Endometrium (tissue), 2 donors: Measurements from ENCODE around the gene ALOXE3.
A peak's percentile ranks its signal among the peaks of the same experiment; 100 is the strongest.
"Not testable (repeated sequence)": the region's sequence is repeated elsewhere in the genome, so short reads cannot be mapped to it uniquely, and the experiment has no call there.

Experiments used
- FAIRE-seq: peaks from 2 replicates; lab custom pipeline; 2012; peaks lifted over from hg19 to GRCh38; lab: Jason Lieb, UNC
- donor health status: control.
- donor health status: control.

The ALOXE3 gene

DNA sequence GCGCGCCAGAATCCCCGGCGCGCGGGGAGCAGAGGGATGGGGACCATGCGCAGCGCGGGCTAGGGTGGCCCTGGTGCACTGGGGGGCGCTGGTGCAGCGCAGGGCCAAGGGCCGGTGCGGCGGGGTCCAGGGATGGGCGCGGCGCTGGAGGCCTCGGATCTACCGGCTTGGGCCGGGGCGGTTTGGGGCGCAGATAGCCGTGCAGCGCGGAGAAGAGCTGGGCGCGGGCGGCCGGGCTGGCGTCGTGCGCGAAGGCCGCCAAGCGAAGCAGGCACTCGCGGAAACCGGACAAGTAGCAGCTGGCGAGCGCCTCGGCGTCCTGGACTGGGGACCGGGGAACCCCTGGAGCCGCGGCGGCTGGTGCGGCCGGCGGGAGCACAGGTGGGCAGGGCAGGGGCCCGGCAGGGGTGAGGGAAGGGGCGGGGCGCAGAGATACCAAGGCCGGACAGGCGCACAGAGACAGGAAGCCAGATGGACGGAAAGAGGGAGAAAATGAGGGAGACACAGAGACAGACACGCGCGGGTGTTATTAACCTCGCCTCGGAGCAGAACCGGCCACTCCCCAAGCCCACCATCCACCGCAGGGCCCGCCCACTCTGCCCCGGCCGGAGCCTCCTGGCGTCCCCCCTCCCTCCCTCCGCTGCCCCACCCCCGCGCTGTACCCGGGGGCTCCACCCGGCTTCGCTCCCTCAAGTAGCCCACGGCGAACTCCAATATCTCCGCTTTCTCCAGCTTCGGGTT, 3.5 kb upstream of the ALOXE3 start:
- FAIRE-seq, result no peak

DNA sequence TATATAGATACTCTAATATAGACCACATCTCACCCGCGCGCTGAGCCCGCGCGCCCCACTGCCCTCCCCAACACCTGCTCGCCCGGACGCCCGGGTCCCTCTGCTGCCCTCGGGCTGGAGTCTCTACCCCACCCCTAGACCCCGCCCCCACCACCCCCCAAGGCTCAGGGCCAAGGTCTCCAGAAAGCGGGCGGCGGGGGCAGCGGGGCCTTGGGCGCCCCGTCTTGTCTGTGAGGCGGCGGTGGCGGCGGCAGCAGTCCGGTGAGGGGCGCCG, 3.0 kb upstream of the ALOXE3 start:
- no peak for FAIRE-seq

DNA sequence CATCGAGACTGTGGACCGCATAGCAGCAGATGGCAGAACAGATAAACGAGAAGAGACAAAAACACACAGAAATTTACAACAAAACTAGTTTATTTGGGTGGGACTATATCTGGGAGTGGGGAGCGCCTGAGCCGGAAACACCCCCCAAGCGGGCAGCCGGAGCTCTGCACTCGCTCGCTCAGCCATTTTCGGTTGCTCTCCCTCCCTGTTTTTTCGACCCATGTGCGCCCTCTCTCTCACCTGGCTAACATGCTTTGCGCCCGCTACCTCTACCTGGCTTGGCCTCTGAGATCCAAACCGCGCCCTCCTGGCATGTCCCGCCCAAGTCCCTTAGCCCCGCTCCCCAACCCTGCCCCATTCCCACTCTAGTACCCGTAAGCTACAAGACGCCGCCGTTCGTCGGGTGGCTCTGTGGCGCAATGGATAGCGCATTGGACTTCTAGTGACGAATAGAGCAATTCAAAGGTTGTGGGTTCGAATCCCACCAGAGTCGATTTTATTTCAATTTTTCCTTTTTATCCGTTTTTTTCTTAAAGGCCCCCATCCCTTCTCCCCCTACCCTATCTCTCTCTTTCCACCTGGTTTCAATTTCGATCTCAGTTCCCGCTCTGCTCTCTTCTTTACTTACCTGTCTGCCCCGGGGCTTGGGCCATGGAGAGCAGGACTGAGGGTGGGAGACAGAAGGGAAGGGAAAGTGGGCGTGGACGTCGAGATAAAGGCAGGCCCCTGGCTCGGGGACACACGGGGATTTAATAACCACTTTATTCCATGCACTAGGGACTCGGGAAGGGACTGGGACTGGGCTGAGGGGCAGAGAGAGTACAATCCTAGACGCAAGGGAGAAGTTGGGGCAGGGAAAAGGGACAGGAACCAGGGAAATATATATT, 2.4 kb upstream of the ALOXE3 start:
- no peak for FAIRE-seq

GRCh38 chr17:8119581-8120519, 1.5 kb upstream of the ALOXE3 start:
- FAIRE-seq, result peak; percentile 87

DNA sequence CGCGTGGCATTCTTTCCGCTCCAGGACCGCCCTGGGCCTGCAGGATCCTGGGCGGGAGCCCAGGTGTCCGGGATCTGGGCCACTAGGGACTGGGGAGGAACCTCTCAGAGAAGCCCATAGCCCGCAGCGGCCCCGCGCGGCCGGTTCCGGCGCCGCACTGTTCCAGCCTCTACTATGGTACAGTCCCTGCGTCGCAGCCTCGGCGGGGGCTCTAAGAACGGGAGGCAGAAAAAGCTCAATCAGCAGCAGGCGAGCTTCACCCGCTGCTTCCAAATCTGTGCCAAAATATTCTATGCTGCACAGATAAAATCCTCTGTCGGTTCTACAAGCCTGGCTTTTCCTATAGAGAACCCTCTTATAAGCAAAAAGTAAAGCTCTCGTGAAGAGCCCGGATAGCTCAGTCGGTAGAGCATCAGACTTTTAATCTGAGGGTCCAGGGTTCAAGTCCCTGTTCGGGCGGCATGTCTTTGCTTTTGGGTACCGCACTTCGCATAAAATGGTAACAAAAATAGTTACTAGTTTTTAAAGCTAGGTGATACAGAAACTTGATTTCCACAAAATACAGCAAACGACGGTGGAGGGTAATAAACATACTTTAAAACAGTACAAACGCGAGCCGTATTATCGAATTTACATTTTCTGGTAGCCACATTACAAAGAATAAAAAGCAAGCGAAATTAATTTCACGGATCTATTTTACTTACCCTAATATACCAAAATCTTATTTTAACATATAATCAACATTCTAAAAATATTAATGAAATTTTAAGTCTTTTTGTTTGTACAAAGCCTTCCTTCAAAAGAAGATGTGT, 661 bp upstream of the ALOXE3 start:
- no peak for FAIRE-seq

DNA sequence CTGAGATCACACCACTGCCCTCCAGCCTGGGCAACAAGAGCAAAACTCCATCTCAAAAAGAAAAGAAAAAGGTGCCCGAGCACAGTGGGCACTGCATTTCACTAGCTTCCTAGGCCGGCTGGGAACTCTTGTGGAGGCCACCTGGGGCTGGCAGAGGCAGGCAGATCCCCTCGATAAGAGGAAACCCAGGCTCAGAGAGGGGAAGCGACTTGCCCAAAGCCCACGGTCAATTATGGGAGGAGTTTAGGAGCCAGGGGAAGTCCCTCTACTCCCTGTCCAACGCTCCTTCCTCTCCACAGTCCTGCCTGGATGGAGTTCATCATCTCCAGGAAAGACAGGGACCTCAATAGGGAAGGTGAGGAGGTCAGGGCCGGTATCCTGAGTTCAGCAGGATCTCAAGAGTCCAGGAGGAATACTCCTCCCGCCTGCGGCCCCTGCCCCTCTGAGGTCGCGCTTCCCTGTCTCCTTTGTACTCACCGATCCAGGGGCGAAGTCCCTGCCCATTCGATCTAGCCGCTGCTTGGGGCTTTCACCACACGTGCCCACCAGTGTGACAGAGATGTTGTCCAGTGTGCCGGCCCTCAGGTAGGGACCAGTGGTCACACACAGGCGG, 841 bp downstream of the ALOXE3 start:
- FAIRE-seq, result no peak

DNA sequence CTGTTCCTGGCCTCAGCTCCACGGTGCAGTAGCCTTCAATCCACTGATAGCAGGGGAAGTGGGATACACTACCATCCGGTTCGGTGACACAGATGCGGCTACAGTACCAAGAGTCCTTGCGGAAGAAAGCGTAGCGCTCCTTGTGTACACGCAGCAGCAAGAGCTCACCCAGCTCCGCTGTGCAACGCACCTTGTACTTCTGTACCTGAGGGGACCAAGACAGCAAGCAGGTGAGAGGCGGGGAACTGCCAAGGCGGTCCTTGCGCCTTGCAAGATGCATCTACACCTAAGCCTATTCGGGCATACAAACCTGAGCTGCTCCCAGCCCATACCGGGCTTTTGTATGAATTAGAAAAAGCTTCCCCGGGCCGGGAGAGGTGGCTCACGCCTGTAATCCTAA, 1.5 kb downstream of the ALOXE3 start:
- FAIRE-seq, result no peak

GRCh38 chr17:8110907-8111306, 7.4 kb downstream of the ALOXE3 start:
- no peak for FAIRE-seq

DNA sequence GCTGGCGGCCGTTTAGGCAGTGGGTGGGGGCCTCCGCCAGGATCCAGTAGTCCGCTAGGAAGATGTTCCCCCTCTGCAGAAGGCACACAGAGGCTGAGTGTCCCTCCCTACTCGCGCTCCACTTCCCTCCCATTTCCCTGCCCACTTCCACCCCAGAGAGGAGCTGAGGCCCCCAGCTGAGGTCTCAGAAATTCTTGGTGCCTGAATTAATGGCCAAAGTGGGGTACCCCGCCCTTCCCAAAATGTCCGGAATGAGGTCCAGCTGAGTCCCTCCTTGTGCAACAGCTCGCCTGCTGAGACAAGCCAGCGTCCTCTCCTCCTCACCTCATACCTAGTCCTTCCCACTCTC, 7.9 kb downstream of the ALOXE3 start:
- no peak for FAIRE-seq

DNA sequence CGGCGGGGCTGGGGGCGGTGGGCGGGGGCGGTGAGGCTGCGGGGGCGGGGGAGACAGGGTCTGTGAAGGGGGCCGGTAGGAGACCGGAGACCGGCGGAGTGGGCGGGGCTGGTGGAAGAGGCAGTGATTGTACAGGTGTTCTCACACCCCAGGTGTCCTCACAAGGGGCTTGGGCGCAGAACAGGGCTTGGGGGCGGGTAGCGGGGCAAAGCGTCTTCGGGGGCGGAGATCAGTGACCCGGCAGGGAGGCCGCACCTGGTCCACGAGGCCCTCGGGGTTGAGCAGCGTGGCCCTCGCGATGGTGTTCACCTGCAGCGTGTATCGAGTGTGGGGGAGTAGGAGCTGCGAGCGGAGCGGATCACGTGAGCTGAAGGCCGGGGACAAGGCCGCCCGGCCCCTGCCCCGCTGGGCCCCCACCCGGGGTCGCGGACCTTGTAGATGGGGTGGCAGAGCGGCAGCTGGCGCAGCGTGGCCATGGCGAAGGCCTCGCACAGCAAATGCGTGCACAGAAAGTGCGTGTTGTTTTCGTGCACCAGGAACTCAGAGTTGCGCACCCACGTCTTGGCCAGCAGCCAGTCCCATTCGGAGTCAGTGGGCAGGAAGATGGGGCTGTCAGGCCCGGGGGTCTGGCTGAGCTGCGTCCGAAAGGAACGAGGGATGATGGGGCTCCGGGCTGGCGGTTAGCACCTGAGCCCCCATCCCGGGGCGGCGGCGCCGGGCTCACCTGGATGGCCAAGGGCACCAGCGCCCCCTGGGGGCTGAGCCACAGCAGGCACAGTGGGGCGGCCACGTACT, 8.5 kb downstream of the ALOXE3 start:
- FAIRE-seq, result no peak

DNA sequence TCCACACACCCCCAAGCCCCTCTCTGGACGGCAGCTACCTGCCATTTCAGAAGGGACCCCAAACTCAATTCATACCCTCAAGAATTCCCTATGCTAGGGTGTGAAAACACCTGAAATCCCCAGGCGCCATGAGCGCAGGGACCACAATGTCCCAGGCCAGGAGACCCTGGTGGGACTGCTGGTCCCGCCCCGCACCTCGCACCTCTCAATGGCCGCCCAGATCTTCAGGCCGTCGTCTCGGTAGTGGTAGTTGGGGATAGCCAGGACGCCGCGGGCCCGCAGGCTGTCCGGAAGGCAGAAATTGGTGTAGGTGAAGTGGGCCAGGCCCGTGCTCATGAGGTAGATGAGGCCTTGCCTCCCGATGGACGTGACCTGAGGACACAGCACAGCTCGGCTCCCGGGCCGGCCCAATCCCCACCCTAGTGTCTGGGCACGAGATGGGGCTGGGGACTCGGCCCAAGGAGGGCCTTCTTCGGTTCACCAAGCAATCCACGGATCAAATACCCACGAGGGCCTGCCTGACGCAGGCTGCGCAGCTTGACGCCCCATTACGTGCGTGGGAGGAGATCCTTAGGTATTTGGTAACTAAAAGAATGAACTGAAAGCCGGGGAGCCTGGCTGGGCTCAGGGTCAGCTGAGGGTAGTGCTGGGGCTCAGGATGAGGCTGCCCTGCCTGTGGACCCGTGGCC, 9.2 kb downstream of the ALOXE3 start:
- no peak for FAIRE-seq

- FAIRE-seq, result not testable (repeated sequence)
Measured at GRCh38 chr17:8106980-8107379, 11.3 kb downstream of the ALOXE3 start.

- FAIRE-seq, result no peak
Measured at GRCh38 chr17:8105957-8106398, 12.3 kb downstream of the ALOXE3 start.

GRCh38 chr17:8104911-8105310, 13.4 kb downstream of the ALOXE3 start:
- no peak for FAIRE-seq

DNA sequence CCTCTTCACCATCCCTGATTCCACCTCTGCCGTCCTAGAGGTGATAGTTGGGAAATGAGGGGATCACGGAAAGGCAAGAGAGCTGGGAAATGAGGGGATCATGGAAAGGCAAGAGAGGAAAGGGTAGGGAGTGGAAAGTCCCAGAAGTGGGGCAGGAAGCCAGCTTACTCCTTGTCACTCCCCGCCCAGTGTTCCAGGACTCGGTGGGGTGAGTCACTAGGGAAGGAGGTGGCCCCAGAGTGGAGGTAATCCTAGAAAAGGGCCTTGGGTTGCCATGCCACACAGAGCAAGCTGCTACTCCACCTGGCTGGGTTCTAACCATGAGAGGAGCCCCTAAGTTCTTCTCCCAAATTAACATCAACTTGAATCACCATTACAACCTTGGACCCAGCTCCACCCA, 14.8 kb downstream of the ALOXE3 start:
- no peak for FAIRE-seq

- no peak for FAIRE-seq
Measured at GRCh38 chr17:8101721-8102120, 16.6 kb downstream of the ALOXE3 start.

GRCh38 chr17:8100763-8101162, 17.6 kb downstream of the ALOXE3 start:
- no peak for FAIRE-seq

GRCh38 chr17:8100111-8100510, 18.2 kb downstream of the ALOXE3 start:
- FAIRE-seq, result no peak

DNA sequence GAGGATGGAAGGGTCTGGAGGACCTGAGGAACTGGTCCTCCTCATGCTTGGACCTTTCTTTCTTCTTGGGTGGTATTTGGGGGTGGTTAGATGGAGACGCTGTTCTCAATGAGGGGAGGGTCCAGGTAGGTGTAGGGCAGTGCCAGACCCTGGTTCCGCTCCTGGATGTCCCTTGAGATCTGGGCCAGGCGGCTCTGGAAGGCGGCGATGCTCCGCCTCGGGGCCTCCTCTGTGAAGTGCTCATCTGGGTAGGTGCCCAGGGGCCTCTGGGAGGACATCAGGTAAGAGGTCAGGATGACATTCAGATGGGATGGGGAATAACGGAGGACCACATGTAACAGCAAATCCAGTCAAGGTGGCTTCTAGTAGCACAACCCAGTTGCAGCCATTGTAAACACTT, 21.8 kb downstream of the ALOXE3 start:
- FAIRE-seq, result no peak

GRCh38 chr17:8095361-8095760, 23.0 kb downstream of the ALOXE3 start:
- FAIRE-seq, result no peak
